Measurements from ENCODE around the gene OR4P4. TPM values are rescaled to one million over a fixed set of nuclear protein-coding genes. Genes with fewer than 3 reads are reported as not detected.

Gene OR4P4
- polyA plus RNA-seq (2013, experiment 1 of 2; ENCODE audit: insufficient read length): not detected
- polyA plus RNA-seq (2013, experiment 2 of 2; ENCODE audit: insufficient read length): not detected

GRCh38 chr11:55634813-55635212, at the start of gene OR4P4:
OR4P4 (plus strand) TSS chr11:55635113.
- DNase-seq: no peak

- no peak for DNase-seq
These were observed 27.4 kb upstream of the OR4P4 start, which contains the start of gene OR4C11 for GRCh38 chr11:55607545-55607944. OR4C11 (minus strand) TSS chr11:55607645; CDS start chr11:55604373, 3,272 bp downstream.

GRCh38 chr11:55624531-55624930, 10.4 kb upstream of the OR4P4 start:
- no peak for DNase-seq

- no peak for DNase-seq
These were observed 13.1 kb downstream of the OR4P4 start, which contains the start of gene OR4S2 for GRCh38 chr11:55648027-55648426. OR4S2 (plus strand) TSS chr11:55648327; CDS start chr11:55650904, 2,577 bp downstream.

GRCh38 chr11:55652560-55652959, 17.6 kb downstream of the OR4P4 start:
- DNase-seq: no peak

GRCh38 chr11:55655096-55655495, 20.2 kb downstream of the OR4P4 start:
- DNase-seq: no peak

GRCh38 chr11:55658031-55658573, 23.2 kb downstream of the OR4P4 start:
- no peak for DNase-seq

GRCh38 chr11:55658608-55659007, 23.7 kb downstream of the OR4P4 start:
- DNase-seq: no peak

GRCh38 chr11:55661901-55662300, 27.0 kb downstream of the OR4P4 start, which contains the start of gene OR4C6:
OR4C6 (plus strand) TSS chr11:55662201; CDS start chr11:55665167, 2,966 bp downstream.
- DNase-seq: no peak

GRCh38 chr11:55669376-55669775, 34.5 kb downstream of the OR4P4 start:
- DNase-seq: no peak

- DNase-seq: no peak
These were observed 38.9 kb downstream of the OR4P4 start for GRCh38 chr11:55673860-55674259.
